ENCODE results near the gene HS1BP3.

DNA sequence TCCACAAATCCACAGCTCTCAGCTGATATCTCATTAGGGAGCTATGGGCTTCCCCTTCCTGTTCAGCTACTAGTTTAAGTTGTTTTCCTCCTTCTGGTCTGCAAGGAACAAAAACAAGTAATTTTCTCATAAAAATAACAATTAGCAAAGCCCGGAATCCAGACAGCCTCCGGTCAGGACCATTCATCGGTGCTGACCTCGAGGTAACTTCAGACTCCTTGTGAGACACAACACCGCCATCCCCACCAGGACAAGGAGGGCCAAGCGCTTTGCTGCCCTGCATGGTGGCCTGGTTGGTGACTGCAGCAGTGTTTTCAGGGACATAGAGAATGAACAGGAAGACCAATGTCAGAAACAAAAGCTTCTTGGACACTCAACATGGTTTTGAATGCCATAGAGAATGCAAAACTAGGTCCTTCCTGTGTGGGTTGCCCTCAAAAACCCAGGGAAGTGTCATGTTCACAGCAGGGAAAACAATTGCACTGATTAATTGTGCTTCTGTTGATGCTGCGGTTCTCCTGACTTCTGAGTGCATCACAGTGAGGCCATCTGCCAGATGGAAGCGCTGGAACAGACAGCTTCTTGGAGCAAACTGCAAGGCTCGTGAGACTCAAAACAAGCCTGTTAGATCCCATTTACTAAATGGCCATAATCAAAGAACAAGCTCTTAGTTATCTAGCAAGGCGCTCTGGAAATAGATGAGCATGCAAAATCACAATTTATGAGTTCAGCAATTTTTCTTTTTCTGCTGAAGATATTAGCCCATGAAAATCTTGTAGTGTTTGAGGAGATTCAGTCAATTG lies 77.1 kb downstream of the HS1BP3 start:
- TF ChIP-seq, protein P1, sequence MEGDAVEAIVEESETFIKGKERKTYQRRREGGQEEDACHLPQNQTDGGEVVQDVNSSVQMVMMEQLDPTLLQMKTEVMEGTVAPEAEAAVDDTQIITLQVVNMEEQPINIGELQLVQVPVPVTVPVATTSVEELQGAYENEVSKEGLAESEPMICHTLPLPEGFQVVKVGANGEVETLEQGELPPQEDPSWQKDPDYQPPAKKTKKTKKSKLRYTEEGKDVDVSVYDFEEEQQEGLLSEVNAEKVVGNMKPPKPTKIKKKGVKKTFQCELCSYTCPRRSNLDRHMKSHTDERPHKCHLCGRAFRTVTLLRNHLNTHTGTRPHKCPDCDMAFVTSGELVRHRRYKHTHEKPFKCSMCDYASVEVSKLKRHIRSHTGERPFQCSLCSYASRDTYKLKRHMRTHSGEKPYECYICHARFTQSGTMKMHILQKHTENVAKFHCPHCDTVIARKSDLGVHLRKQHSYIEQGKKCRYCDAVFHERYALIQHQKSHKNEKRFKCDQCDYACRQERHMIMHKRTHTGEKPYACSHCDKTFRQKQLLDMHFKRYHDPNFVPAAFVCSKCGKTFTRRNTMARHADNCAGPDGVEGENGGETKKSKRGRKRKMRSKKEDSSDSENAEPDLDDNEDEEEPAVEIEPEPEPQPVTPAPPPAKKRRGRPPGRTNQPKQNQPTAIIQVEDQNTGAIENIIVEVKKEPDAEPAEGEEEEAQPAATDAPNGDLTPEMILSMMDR (IDR thresholded peaks at IDR 0.05) = no peak
- TF ChIP-seq POLR2A (IDR thresholded peaks at IDR 0.05) = no peak
